Mesodermal cell (in vitro differentiated cells): Measurements from ENCODE around the gene IL10.

ENCODE experiments used
- H3K27ac ChIP-seq: 2 replicates; pipeline ENCODE4 v1.7.0; 2013; ENCODE audit warnings: mild to moderate bottlenecking, low read depth, low read length, moderate library complexity; ENCODE audit not compliant: severe bottlenecking
- H3K36me3 ChIP-seq: 2 replicates; pipeline ENCODE4 v1.7.1; 2013; ENCODE audit warnings: mild to moderate bottlenecking, low read length, moderate library complexity; ENCODE audit not compliant: control insufficient read depth, insufficient read depth
- H3K4me1 ChIP-seq: one replicate; pipeline ENCODE4 v1.7.1; 2013; ENCODE audit warnings: mild to moderate bottlenecking, low read length; ENCODE audit not compliant: insufficient read depth, control insufficient read depth, poor library complexity, severe bottlenecking
- H3K4me3 ChIP-seq: 2 replicates; pipeline ENCODE4 v1.7.0; 2013; ENCODE audit warnings: low read length, control low read depth, mild to moderate bottlenecking; ENCODE audit not compliant: insufficient read depth, poor library complexity, severe bottlenecking; ENCODE audit errors: extremely low read depth
- H3K9me3 ChIP-seq: 2 replicates; pipeline ENCODE4 v1.7.1; 2013; ENCODE audit warnings: mild to moderate bottlenecking, low read length, moderate library complexity; ENCODE audit not compliant: control insufficient read depth
- WGBS, 2 experiments: methylation state at CpG; one replicate each; pipeline ENCODE4 v1.1.5; 2013; ENCODE audit warnings: missing lambda C conversion rate in 2 of 2; ENCODE audit not compliant: insufficient coverage in 2 of 2; 5-methylcytosine and 5-hydroxymethylcytosine counted together

The IL10 gene

GRCh38 chr1:206722751-206723461, 49.4 kb downstream of the IL10 start:
- no peaks in the 10 kb centered on the region for H3K9me3 ChIP-seq
- WGBS, 2 experiments = 80 to 95% methylated on average over 1 to 6 of the region's 17 CpGs
- peaks cover 10% of the 10 kb centered on the region for H3K36me3 ChIP-seq
- H3K4me1 ChIP-seq = peaks cover 18% of the 10 kb centered on the region
- H3K27ac ChIP-seq = no peak overlapping the region
- H3K4me3 ChIP-seq = no peak overlapping the region

- 83 to 86% methylated on average over 1 of the region's 1 CpG for WGBS, 2 experiments
- no peaks in the 10 kb centered on the region for H3K9me3 ChIP-seq
- H3K4me3 ChIP-seq = no peak overlapping the region
- H3K27ac ChIP-seq = no peak overlapping the region
- peaks cover 4% of the 10 kb centered on the region for H3K36me3 ChIP-seq
- peaks cover 32% of the 10 kb centered on the region for H3K4me1 ChIP-seq
Measured at GRCh38 chr1:206721454-206721853, 50.8 kb downstream of the IL10 start.

GRCh38 chr1:206719169-206719839, 53.0 kb downstream of the IL10 start:
- Histone ChIP-seq H3K36me3 (peaks cover 4% of the 10 kb centered on the region), H3K4me3 (no peak overlapping the region), H3K9me3 (no peaks in the 10 kb centered on the region), H3K27ac (no peak overlapping the region), H3K4me1 (peaks cover 38% of the 10 kb centered on the region)
- WGBS, 2 experiments = 83 to 91% methylated on average over 1 to 6 of the region's 10 CpGs

- Histone ChIP-seq H3K36me3 (peaks cover 4% of the 10 kb centered on the region), H3K4me3 (no peak overlapping the region), H3K27ac (no peak overlapping the region), H3K4me1 (peaks cover 32% of the 10 kb centered on the region), H3K9me3 (no peaks in the 10 kb centered on the region)
- no CpG with 5 or more reads among the region's 1 CpG for WGBS, 2 experiments
Measured at GRCh38 chr1:206717674-206717989, 54.7 kb downstream of the IL10 start.
